Measurements from ENCODE around the gene DLG1. TPM values are rescaled to one million over a fixed set of nuclear protein-coding genes. Genes with fewer than 3 reads are reported as not detected.
A peak's percentile ranks its signal among the peaks of the same experiment; 100 is the strongest.

Gene DLG1
- total and polyA plus RNA-seq, 9 of the 15 experiments (the other 6 are each of a cell fraction or from before 2014, with no cell fraction given), result 9.4 to 63.5 (median 43.6) TPM

GRCh38 chr3:197311591-197311990, 13.2 kb upstream of the DLG1 start:
- H3K9ac ChIP-seq (ENCODE audit: insufficient read depth in 1 of 2, low read depth in 2 of 2, low read length in 2 of 2), result no peak overlapping the region
- intact Hi-C loops (cut with micrococcal nuclease), result no loop called here

More at GRCh38 chr3:197311591-197311990, 13.2 kb upstream of the DLG1 start:
- Histone ChIP-seq H3K27ac (ENCODE audit: extremely low read depth, low read depth, low read length) (no peak overlapping the region), H3K27me3 (ENCODE audit: control insufficient read depth in 2 of 2, insufficient read depth in 2 of 2, low read length in 2 of 2) (no peaks in the 10 kb centered on the region), H3K36me3 (ENCODE audit: control insufficient read depth, insufficient read depth, low read length) (no peaks in the 10 kb centered on the region), H3K4me3 (no peak overlapping the region), H2AFZ (ENCODE audit: low read depth, low read length) (no peak overlapping the region), H3K9me1 (ENCODE audit: control insufficient read depth, insufficient read depth, low read length) (no peaks in the 10 kb centered on the region), H3K79me2 (ENCODE audit: control insufficient read depth, insufficient read depth, low read length) (no peaks in the 10 kb centered on the region), H4K20me1 (replicated peaks; ENCODE audit: control insufficient read depth, insufficient read depth, low read length) (no peaks in the 10 kb centered on the region), H3K4me1 (replicated peaks in 1 of 2; ENCODE audit: control insufficient read depth in 2 of 2, insufficient read depth in 2 of 2, low read length in 2 of 2) (peaks cover 6 to 20% of the 10 kb centered on the region in 2 experiments; a peak in 3 of 5 replicates), H3K4me2 (ENCODE audit: insufficient read depth, low read length) (no peak overlapping the region), H3K9me3 (replicated peaks; ENCODE audit: control insufficient read depth, insufficient read depth, low read depth, low read length) (no peaks in the 10 kb centered on the region)
- FAIRE-seq (no peak), DNase-seq (ENCODE audit: extremely low read depth in 1 of 4, low spot score in 3 of 4) (no peak), ATAC-seq (no peak)
- CTCF ChIA-PET (ENCODE audit: low intra/inter-chr PET ratio), result no interaction called here
- in situ Hi-C loops (cut with MboI), result no loop called here
- WGBS (ENCODE audit: insufficient coverage, low coverage, missing lambda C conversion rate), result 63% methylated on average over 3 of the region's 3 CpGs
- TF ChIP-seq CEBPB (tag; IDR thresholded peaks at IDR 0.05), result peak; percentile 35; the same call in 1 of the 2 replicates
- TF ChIP-seq ARID3B (CRISPR knock-in tag; IDR thresholded peaks at IDR 0.05; ENCODE audit: borderline replicate concordance), result no peak
- POLR2A ChIA-PET, result interaction anchor here (1.4 kb wide), 1 partner anchor 8 kb away, joined by 4 read pairs; no protein-coding TSS in a partner anchor
- no TSS peak for BruUV-seq (replicated peaks)
